HL-60/S4 treated with retinoic acid at 250 ng/mL for 4 days and 3 days (cell line): ENCODE measurements around the gene FMO2.

Source experiments
- in situ Hi-C: fragments of 300-500 bp; cut with MboI; formaldehyde crosslinking; loops from 2 replicates; pipeline ENCODE4 v1.7.0; 2022; ENCODE audit warnings: low sequenced_read_pairs

Gene FMO2

DNA sequence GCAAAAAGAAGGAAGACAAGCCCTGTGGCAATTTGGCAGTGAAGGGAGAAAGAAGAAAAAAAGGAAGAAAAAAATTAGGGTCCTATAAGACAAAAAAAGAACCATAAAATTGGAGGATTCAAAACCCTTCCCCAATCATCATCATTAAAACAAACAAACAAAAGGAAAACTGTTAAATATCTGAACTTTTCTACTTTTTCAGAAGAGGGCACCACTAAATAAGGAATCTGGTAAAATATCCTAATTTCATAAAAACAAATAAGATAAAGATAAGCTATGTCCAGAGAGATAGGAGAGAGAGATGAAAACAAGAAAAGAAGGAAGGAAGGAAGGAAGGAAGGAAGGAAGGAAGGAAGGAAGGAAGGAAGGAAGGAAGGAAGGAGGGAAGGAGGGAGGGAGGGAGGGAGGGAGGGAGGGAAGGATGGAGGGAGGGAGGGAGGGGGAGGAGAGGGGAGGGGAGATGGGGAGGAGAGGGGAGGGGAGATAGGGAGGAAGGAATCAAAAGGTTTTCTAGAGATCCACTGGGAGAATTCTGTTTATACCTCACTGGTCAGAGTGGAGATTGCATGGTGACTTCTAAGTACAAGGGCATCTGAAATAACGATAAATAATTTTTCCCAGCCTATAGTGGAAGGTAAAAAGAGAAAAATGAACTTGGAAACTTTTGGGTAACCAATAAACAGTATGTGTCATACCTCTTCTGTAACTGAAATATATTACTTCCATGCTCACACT, 10.4 kb upstream of the FMO2 start:
- in situ Hi-C loops = no loop called here

DNA sequence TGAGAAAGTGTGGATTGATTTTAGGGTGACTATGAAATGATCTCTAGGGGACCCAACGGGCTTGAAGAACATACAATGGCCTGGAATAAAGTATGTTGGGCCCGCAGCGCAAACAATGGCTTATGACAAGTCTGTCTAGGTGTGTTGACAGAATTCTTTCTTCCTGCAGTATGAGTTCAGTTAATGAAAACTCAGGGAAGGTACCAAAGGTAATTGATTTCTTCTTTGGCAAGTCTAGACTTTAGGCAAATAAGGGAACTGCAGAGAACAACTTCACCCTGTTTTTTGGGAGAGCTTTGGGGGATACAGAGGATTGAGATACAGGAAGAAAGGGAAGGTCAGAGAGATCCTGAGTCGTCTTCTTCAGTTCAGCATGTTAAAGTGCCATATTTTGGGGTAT, 7.8 kb upstream of the FMO2 start:
- in situ Hi-C loops = no loop called here

DNA sequence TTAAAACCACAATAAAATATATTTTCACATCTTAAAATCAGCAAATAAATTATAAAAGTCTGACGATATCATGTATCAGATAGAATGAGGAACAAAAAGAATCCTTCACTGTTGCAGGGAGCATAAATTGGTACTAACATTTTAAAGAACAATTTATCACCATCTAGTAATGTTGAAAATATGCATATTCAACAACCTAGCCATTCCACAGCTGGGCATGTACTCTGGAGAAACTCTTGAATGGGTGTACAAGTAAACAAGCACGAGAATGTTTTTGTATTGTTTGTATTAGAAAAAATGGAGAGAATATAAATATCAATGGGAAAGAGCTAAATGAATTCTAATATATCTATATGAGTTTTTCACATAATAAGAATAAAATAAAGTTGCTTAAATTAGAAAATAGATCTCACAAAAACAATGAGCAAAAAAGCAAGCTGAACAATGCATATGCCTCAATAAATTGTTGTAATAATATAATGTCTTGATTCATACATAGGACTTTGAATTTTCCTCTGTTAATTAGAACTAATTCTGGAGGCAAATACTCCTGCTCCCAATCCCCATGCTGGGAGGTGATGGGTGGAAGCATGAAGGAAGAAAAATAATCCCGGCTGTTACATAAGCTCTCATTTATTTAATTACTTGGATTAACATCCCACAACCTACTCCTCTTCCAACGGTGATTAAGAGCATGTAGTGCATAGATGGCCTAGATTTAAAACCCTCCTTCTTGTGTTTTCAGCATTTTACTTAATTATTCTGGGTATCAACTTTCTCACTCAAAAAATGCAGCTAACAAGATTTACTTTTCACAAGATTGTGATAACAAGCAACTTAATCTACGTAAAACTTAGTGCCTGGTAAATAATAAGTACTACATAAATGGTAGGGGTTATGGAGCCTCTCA, 5.5 kb upstream of the FMO2 start:
- in situ Hi-C loops = no loop called here

DNA sequence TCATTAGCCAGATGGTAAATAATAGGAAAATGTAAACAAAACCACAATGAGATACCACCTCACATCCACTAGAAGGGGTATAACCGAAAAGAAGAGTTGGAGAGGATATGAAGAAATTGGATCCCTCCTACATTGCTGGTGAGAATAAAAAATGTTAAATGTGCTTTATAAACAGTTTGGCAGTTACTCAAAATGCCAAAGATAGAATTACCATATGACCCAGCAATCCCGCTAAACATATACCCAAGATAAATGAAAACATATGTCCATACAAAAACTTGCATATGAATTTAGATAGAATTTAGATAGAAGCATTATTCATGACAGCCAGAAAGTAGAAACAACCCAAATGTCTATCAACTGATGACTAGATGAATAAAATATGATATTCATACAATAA, 4.4 kb upstream of the FMO2 start:
- in situ Hi-C loops = no loop called here

DNA sequence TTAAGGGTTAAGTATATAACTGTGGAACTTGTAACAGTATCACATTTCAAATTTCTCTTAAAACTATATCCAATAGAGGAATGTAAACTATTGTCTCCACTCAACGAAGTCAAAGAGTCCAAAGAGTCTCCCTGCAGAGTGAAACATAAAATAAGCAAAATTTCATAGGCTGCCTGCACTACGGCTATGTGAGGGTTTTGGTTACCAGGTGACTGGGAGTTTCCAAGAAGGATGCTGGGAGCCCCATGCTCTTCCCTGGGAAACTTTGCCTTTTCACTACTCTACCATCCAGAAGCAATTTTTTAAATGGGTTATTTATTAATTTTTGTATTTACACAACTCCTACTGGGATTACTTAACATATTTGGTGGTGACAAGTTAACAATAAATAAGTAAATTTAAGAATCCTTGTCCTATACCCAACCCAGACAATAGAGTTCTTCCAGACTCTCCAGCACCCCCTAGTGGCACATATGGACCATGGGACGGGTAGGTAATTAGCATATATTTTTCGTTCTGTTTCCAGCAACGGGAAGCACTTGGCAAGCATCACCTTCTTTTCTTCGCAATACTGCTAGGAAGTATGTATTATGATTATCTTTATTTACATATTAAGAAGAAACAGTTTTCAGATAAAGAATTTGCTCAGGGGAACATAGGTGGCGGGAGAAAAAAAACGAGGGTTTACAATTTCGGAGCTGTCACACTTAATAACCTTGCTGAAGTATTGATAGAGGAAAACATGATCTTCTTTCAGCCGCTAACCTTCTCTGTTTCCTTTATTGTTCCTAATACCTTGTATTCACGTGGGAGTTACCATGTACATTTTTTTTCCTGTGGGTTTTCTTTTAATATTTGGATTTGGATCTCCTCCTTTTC, 3.5 kb downstream of the FMO2 start:
- in situ Hi-C loops = no loop called here

DNA sequence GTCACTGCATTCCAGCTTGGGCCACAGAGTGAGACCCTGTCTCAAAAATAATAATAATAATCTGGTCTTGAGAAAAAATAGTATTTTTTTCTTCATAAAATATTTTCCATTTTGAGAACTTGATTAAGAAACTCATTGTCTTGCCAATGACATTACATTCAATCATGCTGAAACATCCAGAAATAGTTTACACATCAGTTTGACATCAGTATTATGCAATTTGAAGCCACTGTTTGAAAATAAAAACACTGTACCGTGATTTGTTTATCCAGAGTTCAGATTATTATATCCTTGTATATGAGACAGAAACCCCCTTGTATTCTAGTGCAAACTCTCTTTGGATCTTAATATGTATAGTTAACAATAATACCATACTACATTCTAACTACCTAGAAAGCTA, 6.9 kb downstream of the FMO2 start:
- in situ Hi-C loops = no loop called here

DNA sequence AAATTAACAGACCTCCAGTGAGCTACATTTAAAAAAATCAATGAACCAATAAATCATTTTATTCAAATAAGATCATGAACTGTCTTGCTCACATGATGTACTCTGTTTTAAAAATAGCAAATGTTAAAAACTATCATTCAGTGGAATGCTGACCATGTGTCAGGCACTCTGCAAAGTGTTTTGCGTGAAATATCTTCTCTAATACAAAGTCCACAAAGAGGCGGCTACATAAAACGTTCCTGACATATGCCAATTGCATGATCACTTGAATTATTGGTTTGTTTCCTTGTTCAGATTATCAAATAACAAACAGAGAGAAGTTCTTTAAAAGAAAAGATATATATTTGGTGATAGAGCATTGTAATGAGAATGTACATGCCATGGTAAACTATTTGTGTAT, 10.7 kb downstream of the FMO2 start:
- in situ Hi-C loops = no loop called here

DNA sequence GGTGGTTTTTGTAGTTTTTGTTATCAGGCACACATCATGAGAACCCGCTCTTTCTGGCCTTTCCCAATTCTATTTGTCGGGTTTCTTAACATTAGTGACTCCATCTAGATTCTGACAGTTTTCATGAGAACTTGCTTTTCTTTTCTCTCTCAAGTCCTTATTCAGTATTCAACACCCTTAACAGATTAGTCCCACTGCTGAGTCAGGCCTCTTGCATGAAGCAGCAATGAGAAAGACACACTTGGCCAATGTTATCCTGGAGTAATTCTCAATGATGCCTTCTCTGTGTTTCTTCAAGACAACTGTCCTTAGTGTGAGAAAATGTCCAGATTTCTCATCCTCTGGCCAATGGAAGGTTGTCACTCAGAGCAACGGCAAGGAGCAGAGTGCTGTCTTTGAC, 11.3 kb downstream of the FMO2 start:
- in situ Hi-C loops = no loop called here

DNA sequence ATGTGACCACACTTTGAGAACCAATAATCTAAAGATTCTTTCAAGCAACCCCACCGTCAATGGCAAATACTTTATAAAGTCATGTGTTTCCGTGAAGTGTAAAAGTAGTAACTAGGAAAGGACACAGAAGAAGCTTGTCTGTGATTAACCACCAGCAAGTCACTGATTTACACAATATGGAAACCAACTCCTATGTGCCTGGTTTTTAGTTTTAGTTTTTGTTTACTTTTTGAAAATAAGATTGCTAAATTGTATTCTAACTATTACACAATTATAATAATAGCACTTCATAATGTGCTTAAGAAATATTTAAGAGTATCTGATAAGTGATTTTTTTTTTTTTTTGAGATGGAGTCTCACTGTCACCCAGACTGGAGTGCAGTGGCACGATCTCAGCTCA, 13.0 kb downstream of the FMO2 start:
- in situ Hi-C loops = no loop called here

DNA sequence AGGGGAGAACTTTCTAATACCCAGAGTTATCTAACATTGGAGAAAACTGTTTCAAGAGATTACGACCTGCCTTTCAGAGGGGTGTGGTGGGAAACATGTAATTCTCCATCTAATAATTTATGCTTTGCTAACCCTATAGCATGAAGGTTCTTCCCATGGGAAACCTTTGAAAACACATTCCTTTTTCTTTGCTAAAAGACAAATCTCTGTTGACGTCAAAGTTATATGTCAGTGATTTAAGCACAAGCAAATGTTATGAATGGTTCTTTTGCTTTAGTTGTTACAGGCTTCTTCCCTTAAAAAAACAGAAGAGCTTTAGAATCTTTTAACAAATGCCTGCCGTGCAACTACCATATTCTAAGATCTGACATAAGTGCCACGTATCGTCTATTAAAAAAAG, 19.2 kb downstream of the FMO2 start:
- in situ Hi-C loops = no loop called here

DNA sequence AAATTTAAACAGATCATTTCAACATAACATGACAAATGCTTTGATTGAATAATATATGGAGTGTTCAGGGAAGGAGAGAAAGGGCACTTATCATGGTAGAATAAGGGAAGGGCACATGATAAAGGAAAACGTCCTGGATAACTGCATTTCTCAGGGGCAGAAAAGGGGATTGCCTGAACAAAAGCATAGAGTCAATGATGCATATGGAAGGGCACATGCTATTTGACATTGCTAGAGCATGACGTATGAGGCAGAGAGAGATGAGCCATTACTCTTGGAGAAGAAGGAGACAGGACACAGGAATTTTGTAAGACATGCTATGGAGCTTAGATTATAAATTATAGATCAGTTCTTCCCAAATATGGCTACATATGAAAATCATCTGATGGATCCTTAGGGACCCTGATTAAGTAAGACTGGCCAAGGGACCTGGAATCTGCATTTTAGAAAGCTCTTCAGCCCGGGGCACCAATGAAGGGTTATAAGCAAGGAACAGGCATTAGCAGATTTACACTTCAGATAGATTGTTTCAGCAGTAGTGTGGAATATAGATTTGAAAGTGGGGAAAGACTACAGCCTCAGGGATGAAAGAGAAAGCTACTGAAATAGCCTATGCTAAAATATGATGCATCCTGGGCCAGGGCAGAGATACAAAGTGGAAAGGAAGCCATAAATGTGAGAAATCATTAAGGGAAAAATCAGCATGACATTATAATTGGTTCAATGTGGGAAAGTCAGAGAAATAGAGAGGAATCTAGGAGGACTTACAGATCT, 21.3 kb downstream of the FMO2 start:
- in situ Hi-C loops = no loop called here

DNA sequence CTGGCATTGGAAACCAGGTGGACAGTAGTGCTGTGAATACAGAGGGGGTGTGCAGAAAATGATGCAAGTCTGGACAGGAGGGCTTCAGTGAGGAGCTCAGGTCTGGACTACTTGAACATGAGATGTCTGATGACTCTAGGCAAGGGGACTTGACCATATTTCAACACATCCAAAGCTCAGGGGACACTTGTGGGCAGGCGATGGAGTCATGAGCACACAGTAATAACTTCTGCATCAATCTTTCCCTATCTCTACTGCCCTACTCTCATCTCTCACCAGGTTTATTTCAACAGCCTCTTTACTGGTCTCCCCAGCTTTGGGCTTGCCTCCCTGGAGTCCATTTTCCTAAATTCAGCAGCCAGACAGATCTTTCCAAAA, 21.9 kb downstream of the FMO2 start:
- in situ Hi-C loops = no loop called here

DNA sequence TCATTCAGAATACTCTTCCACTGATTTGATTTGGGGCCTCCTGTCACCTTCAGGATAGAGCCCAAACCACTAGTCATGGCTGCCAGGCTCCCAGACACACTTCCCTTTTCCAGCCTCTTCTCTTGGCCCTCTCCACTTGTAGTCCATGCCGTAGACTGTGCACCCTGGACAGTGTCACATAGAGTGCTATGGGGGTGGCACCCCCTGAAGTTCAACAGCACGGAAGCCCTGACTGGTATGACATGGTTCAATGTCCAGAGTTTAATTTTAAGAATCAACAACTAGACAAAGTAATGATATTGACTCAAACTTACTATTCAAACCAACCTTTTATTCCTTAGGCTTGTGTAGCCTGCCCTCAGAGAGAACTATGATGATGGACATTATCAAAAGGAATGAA, 22.3 kb downstream of the FMO2 start:
- in situ Hi-C loops = no loop called here

DNA sequence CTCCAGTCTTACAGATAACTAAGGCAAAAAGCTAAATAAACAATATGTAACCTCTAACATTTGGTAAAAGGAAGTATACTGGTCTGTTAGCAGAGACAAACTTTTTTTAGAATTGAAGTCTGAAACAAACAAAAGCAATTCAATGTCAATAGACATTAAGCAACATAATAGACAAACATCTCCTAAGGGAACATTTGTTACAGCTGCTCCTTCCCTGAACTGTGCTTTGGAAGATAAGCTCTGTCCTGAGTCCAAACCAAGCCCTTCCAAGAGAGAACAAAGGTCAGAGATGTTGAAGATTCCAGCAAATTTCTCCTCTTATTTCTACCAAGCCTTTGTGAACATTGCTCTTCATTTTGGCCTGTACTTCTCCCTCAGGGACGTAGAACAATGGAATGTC, 25.3 kb downstream of the FMO2 start:
- in situ Hi-C loops = no loop called here

DNA sequence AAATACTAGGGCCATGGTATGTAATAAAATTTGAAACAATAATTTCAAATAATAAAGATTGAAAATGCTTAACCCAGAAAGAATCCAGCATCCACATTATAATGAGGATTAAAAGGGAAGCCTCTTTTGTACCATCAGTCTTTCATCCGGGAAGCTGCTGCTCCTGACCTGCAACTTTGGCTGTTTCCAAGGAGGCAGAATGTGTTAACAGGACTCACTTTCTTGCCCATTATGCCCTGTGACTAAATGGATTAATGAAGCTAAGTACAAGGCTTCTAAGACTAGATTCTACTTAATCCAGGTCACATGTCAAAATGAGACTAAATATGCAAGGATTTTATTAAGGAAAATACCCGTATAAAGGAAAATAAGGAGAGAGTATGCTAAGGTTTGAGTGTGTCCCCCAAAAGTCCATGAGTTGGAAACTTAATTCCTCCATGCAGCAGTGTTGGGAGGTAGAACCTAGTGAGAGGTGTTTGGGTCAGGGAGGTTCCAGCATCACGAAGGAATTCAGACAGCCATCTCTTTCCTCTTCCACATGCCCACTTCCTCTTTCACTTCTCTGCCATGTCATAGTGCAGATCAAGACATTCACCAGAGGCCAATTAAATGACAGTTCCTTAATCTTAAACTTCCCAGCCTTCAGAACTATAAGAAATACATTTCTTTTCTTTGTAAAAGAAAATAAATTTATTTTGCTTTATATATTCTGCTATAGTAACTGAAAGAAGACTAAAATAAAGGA, 27.7 kb downstream of the FMO2 start:
- in situ Hi-C loops = no loop called here

DNA sequence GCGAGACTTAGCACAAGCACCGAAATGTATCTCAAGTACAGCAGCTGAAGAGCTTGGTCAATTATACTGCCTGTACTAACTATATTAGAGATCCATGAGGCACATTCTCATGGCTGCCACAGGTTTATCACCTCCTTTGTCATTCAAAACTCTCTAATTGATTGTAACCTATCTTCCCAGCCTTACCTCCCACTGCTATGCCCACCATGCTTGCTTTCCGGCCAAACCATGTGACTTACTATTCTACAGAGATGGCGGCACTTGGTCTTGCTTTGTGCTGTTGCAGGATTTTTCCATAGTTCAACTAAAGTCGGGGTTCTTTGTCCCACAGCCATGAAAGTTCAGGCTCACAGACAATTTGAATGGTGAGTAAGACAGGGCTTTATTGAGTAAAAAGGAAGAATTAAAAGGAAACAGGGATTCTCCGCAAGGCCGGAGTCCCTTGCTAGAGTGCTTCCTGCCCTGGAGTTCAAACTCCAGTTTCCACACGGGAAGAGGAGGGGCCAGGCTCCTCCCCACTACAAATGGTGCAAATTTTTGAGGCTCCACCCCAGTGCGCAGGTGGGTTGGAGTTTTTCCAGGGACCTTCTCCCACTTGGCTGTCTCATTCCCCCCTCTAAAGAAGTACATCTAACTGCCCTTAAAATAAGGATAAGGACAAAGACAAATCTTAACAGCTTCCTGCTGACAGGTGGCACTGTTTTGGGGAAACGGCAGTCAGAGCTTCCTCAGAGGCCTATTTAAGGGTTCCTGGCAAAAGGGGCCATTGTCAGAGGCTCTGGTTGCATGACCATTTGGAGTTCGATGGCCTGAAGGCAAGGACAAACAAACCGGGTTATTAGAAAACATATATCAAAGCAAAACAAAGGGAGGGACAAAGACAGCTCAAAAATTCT, 28.7 kb downstream of the FMO2 start:
- in situ Hi-C loops = no loop called here

DNA sequence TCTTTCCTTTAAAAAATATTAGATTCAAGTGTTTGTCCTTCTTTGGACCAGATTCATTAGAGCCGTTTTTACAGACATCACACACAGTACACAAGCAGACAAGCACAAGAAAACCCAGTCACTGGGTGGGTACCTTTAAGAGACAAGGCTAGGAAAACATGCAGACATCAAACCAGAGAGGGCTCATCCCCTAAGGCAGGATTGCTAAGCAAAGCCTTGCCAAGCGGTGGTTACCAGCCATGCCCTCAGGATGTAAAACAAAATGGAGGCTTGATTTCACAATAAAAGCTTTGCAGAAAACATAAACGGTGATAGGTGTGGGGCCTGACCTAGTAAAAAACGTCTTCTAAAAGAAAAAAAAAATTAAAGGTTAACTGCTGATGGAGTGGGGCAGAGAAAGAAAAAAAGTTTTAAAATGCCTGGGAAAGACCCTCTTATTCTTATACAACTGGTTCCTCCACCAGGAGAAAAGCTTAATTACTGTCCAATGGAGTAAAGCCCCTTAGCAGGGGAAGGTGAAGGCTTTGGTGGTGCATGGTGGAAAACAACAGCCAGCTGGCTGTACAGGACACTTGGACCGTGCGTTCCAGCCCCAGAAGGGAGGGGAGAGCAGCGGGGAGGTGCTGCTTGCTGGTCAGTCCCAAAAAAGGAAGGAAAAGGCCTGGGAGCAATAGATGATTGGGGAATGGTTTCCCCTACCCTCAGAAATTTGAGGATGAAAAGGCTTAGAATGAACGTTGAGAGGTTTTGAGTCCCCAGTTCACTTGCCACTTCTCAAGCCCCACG, 32.8 kb downstream of the FMO2 start:
- in situ Hi-C loops = no loop called here

DNA sequence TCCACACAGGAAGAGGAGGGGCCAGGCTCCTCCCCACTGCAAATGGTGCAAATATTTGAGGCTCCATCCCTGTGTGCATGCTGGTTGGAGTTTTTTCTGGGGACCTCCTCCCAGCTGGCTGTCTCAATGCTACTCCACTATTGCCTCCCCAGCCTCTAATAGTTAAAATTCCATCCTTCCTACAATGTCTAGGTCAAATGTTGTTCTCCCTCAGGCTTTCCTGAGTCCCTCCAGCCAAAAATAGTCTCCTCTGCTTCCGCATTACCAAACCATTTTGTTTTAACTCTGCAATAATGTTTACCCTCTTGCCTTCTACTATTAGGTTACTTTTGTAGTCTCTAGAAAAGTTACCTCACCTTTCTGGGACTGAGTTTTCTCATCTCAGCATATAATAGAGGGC, 33.6 kb downstream of the FMO2 start:
- in situ Hi-C loops = no loop called here
